HUES6 (cell line): ENCODE measurements around the gene ACOT7.

ENCODE experiments used
- H3K27ac ChIP-seq: 2 replicates; pipeline ENCODE4 v1.7.0; 2013; ENCODE audit warnings: low read depth, mild to moderate bottlenecking, low read length, inconsistent platforms
- H3K27me3 ChIP-seq: 2 replicates; pipeline ENCODE4 v1.6.1; 2013; ENCODE audit warnings: low read length; ENCODE audit not compliant: control insufficient read depth, insufficient read depth
- H3K36me3 ChIP-seq: 2 replicates; pipeline ENCODE4 v1.6.1; 2013; ENCODE audit warnings: low read length; ENCODE audit not compliant: control insufficient read depth, insufficient read depth
- H3K4me1 ChIP-seq: 2 replicates; pipeline ENCODE4 v1.6.1; 2013; ENCODE audit warnings: low read length; ENCODE audit not compliant: control insufficient read depth, insufficient read depth
- H3K4me3 ChIP-seq: 2 replicates; pipeline ENCODE4 v1.5.1; 2013; ENCODE audit warnings: low read depth, low read length
- H3K9ac ChIP-seq: one replicate; pipeline ENCODE4 v1.6.1; 2013; ENCODE audit warnings: mild to moderate bottlenecking, low read length
- H3K9me3 ChIP-seq: 2 replicates; pipeline ENCODE4 v1.6.1; 2013; ENCODE audit warnings: low read depth, low read length; ENCODE audit not compliant: control insufficient read depth, insufficient read depth

ACOT7 gene

DNA sequence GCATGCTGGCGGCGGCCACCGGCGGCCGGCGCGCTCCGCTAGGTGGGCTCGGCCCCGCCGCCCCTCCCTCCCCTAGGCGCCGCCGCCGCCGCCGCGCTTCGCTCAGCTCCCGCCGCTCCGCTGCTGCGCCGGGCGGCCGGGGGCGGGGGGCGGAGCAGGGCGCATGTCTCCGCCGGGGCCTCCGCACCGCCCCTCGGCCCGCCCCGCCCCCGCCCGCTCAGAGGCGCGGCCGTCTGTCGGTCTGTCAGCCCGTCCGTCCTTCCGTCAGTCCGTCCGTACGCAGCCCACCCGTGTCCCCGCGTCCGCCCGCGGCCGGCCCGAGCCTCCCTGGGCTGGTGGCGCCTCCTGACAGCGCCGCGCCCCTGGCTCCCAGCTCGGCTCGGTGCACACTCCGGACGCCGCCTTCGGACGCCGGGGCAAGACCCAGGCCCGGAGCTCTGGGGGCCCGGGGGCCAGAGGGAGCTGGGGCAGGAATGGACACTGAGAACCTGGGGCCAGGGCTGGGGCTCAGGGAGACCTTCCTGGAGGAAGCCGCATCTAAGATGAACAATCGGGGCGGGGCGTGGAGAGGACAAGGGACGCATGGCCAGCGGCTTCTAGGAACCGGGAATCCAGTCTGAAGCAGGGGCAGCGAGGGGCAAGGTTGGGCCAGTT, 132.5 kb downstream of the ACOT7 start, which contains the start of gene GPR153:
GPR153 (minus strand) TSS at position 138 of the 654 bp plus-strand sequence. CDS start 6,193 bp downstream, outside the sequence.
- Histone ChIP-seq H3K27ac (no peak within 1 kb of the TSS), H3K9ac (no peak within 1 kb of the TSS), H3K4me3 (peak within 1 kb of the TSS; percentile 58), H3K9me3 (no peaks in the 10 kb centered on the region), H3K36me3 (peaks cover 6% of the 10 kb centered on the region; the same call in 1 of the 2 replicates), H3K4me1 (peaks cover 7% of the 10 kb centered on the region; the same call in 1 of the 2 replicates), H3K27me3 (peaks cover 40% of the 10 kb centered on the region)

DNA sequence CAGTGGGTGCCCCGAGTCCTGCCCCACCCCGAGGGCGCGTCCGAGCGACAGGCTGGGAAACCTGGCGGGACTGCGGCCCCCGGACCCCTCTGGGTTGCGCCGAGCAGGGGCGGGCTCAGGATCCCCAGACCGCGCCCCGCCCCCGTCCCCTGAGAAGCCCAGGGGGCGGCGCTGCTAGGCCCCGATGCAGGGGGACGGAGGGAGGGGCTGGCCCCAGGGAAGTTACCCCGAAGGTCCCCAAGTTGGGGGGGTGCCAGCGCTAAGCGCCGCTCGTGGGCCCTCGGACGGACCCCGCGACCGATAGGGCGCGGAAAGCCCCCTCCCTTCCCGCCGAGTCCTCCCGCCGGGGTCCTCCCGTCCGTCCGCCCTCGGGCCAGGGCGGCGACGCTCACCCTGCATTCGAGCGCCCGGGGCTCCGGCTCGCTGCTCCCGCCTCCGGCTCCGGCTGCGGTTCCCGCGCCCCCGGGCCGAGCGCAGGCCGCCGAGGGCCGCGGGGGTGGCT, 133.1 kb downstream of the ACOT7 start:
- peaks cover 7% of the 10 kb centered on the region; the same call in 1 of the 2 replicates for H3K4me1 ChIP-seq
- peaks cover 40% of the 10 kb centered on the region for H3K27me3 ChIP-seq
- H3K27ac ChIP-seq: no peak overlapping the region
- peaks cover 6% of the 10 kb centered on the region; the same call in 1 of the 2 replicates for H3K36me3 ChIP-seq
- no peak overlapping the region for H3K9ac ChIP-seq
- peak overlapping the region; percentile 58 for H3K4me3 ChIP-seq
- H3K9me3 ChIP-seq: no peaks in the 10 kb centered on the region

DNA sequence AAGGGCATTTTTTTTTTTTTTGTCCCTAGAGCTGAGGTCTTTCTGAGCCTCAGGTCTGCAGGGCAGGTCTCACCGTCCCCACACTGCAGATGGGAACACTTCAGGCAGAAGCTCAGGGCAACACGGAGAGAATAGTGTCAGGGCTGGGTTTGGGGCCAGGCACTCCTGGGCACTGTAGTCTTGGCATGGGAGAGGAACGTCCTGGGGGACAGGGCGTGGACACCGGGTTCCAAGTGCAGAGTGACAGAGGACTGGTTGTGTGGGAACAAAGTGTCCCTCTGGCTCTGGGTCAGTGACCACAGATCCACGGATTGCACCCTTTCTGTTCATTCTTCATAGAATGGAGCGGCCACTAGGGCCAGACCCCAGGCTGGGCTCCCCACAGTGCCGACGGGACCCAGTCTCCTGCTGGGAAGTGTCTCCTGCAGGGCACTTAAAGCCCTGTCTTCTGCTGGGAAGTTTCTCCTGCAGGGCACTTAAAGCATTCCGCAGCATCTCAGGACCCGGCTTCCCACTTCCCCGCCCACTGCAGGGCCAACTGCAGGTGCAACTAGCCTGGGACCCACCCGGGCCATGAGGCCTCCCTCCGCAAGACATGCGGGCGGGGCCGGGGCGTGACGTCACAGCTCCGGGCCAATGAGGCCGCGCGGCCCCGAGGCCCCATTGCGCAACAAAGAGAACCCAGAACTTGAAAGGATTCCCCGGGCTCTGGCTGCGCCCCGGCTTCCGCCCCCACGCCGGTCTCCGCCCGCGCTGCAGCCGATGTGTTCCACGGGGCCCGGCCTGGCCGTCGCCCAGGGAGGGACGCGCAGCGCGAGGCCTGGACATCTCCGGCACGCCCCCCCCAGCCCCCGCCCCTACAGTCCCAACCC, 133.8 kb downstream of the ACOT7 start:
- peak overlapping the region; percentile 58 for H3K4me3 ChIP-seq
- no peak overlapping the region for H3K9ac ChIP-seq
- H3K36me3 ChIP-seq: peaks cover 6% of the 10 kb centered on the region; the same call in 1 of the 2 replicates
- peaks cover 40% of the 10 kb centered on the region for H3K27me3 ChIP-seq
- H3K4me1 ChIP-seq: peaks cover 7% of the 10 kb centered on the region; the same call in 1 of the 2 replicates
- H3K9me3 ChIP-seq: no peaks in the 10 kb centered on the region
- no peak overlapping the region for H3K27ac ChIP-seq

DNA sequence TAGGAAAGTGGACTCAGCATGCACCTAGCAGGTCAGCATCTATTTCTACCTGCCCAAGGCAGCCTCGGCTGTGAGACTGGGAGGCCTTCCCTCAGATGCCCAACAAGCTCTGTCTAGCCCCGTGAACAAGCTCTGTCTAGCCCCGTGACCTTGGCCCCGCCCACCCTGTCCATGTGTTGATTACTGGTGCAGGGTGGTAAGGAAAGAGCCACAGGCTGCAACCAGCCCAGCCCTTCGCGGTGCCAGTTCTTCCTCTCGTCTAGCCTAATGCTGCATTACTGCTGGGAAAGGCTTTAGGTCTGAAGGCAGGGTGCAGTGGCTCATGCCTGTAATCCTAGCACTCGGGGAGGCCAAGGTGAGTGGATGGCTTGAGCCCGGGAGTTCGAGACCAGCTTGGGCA, 134.9 kb downstream of the ACOT7 start:
- H3K9me3 ChIP-seq: no peaks in the 10 kb centered on the region
- peaks cover 40% of the 10 kb centered on the region for H3K27me3 ChIP-seq
- H3K4me1 ChIP-seq: peaks cover 7% of the 10 kb centered on the region; the same call in 1 of the 2 replicates
- H3K36me3 ChIP-seq: no peaks in the 10 kb centered on the region
- no peak overlapping the region for H3K9ac ChIP-seq
- H3K27ac ChIP-seq: no peak overlapping the region
- H3K4me3 ChIP-seq: no peak overlapping the region

DNA sequence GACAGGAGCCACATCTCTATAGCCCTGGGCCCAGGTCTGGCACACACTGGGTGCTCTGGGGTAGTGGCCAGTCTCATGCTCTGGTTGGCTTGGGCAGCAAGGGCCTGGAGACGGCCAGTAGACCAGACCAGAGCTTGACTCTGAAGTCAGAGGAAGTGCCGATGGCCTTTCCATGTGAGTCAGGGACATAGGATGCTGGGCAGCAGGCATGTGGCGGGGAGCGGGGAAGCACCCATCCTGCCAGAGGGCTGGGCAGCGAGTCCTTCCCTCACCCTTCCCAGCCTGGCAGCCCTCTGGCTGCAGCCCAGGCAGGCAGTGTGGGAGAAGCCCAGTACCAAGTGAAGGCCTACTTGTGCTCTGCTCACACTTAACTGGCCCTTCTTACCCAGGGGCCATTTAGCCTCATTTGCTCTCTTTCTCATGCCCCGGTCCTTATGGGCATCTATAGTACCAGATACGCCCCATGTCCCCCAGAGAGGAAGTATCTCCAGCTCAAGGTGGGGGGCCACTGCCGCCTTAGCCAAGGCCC, 136.0 kb downstream of the ACOT7 start:
- Histone ChIP-seq H3K27ac (no peak overlapping the region), H3K9me3 (no peaks in the 10 kb centered on the region), H3K27me3 (peaks cover 44% of the 10 kb centered on the region), H3K36me3 (no peaks in the 10 kb centered on the region), H3K4me3 (no peak overlapping the region), H3K9ac (no peak overlapping the region), H3K4me1 (peaks cover 7% of the 10 kb centered on the region; the same call in 1 of the 2 replicates)

DNA sequence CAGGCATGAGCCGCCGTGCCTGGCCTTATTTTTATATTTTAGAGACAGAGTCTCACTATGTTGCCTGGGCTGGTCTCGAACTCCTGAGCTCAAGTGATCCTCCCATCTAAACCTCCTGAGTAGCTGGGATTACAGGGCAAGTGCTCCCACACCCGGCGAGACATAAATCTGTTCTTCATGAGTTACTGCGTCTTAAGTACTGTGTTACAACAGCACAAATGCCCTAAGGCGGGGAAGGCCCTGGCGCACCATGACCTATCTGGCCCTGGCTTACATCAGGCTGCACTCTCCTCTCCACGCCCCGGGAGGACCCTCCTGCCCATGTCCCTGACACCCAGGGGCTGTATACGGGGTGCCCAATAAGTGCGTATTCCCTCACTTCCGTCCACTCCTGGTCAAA, 136.9 kb downstream of the ACOT7 start:
- Histone ChIP-seq H3K4me3 (no peak overlapping the region), H3K9me3 (no peaks in the 10 kb centered on the region), H3K36me3 (no peaks in the 10 kb centered on the region), H3K27ac (no peak overlapping the region), H3K9ac (no peak overlapping the region), H3K4me1 (peaks cover 5% of the 10 kb centered on the region; the same call in 1 of the 2 replicates), H3K27me3 (peaks cover 45% of the 10 kb centered on the region)

DNA sequence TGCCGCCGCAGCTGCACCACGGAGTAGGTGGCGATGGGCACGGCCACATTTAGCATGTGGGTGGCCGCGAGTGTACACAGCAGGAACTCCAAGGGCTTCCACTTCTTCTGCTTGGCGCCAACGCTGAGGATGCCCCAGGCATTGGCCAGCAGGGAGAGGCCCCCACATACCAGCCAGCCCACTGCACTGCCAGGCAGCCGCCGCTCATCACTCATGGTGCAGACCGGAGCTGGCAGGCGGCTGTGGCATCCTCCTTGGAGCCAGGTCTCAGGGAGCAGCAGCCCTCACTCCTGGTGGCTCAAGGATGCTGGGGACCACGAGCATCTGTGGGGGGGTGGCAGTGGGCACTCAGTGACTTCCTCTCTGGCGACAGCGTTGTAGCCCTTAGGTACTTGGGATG, 138.9 kb downstream of the ACOT7 start:
- H3K27ac ChIP-seq: no peak overlapping the region
- H3K9ac ChIP-seq: no peak overlapping the region
- H3K9me3 ChIP-seq: no peaks in the 10 kb centered on the region
- H3K4me3 ChIP-seq: no peak overlapping the region
- peaks cover 58% of the 10 kb centered on the region for H3K27me3 ChIP-seq
- peaks cover 3% of the 10 kb centered on the region; the same call in 1 of the 2 replicates for H3K4me1 ChIP-seq
- no peaks in the 10 kb centered on the region for H3K36me3 ChIP-seq

DNA sequence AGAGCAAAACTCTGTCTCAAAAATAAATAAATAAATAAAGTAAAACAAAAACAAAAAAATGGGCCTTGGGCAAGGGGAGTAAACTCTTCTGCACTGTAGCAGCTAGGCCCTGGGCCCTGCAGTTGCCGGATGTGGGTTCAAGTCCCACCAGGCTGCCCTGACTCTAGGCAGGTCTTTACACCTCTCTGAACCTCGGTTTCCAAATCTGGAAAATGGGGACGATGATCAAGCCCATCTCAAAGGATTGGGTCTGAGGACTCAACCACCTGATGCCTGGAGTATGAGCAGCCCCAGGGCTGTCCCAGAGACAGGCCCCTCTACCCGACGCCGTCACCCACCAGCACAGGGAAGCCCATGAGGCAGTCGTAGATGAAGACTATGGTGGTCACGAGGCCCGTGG, 140.2 kb downstream of the ACOT7 start:
- Histone ChIP-seq H3K9ac (no peak overlapping the region), H3K36me3 (no peaks in the 10 kb centered on the region), H3K9me3 (no peaks in the 10 kb centered on the region), H3K4me3 (no peak overlapping the region), H3K27me3 (peaks cover 58% of the 10 kb centered on the region), H3K4me1 (peaks cover 5% of the 10 kb centered on the region; the same call in 1 of the 2 replicates), H3K27ac (no peak overlapping the region)

DNA sequence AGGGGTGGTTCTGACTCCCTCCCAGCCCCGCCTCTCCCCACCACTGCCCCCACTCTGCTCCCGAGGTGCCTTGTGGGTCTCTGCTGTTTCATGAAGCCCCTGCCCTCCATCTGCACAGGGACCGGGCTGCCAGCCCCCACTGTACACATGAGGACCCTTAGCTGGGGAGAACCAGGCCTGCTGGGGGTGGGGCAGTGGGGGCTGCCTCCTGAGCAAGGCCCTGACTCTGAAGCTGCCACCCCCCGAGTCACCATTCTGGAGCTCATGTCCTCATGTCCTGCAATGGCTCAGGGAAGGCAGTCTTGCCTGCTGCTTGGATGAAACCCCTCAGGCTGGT, 141.2 kb downstream of the ACOT7 start:
- Histone ChIP-seq H3K36me3 (no peaks in the 10 kb centered on the region), H3K4me1 (peaks cover 5% of the 10 kb centered on the region; the same call in 1 of the 2 replicates), H3K9ac (no peak overlapping the region), H3K9me3 (no peaks in the 10 kb centered on the region), H3K27me3 (peaks cover 61% of the 10 kb centered on the region), H3K4me3 (no peak overlapping the region), H3K27ac (no peak overlapping the region)

DNA sequence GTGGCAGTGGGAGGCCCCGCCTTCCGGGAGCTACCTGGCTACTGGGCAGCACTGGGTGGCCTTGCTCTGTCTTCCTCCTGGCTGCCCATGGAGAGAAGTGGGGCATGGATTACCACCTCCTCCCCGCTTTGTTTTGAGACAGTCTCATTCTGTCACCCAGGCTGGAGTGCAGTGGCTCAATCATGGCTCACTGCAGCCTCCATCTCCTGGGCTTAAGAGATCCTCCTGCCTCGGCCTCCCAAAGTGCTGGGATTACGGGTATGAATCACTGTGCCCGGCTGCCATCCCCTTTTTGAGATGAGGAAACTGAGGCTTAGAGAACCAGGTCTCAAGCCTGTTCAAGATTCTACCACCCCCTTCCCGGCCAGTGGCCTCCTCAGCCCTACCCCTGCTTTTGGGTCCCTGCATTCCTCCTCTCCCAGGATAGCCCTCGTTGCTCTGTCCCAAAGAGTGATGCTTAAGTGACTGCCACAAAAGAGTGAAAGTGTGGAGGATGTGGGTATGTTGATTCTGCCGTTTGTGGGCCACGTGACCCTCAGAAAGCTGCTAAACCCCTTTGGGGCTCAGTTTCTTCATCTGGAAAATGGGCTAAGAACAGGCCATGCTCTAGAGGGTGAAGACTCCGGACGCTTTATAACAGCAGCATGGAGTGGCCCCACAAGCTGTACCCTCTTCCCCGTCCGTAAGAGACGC, 141.7 kb downstream of the ACOT7 start:
- Histone ChIP-seq H3K4me1 (peaks cover 8% of the 10 kb centered on the region), H3K9me3 (no peaks in the 10 kb centered on the region), H3K9ac (no peak overlapping the region), H3K27me3 (peaks cover 62% of the 10 kb centered on the region), H3K4me3 (no peak overlapping the region), H3K36me3 (no peaks in the 10 kb centered on the region), H3K27ac (no peak overlapping the region)
